Measurements from ENCODE around the gene INPP5A.
"Not testable (repeated sequence)": the region's sequence is repeated elsewhere in the genome, so short reads cannot be mapped to it uniquely, and the experiment has no call there.

The INPP5A gene

GRCh38 chr10:132504501-132505272 is 32.9 kb upstream of the INPP5A start:
- DNase-seq: no peak

- DNase-seq: not testable (repeated sequence)
Measured at GRCh38 chr10:132505546-132505945, 32.0 kb upstream of the INPP5A start.

GRCh38 chr10:132506711-132507408 is 30.7 kb upstream of the INPP5A start:
- DNase-seq: no peak

- DNase-seq: no peak
Measured at GRCh38 chr10:132507409-132507955, 30.1 kb upstream of the INPP5A start.

GRCh38 chr10:132507956-132508490 is 29.6 kb upstream of the INPP5A start:
- no peak for DNase-seq

- DNase-seq: no peak
Measured at GRCh38 chr10:132508581-132509443, 28.8 kb upstream of the INPP5A start.

- no peak for DNase-seq
Measured at GRCh38 chr10:132509506-132510173, 27.9 kb upstream of the INPP5A start.

- DNase-seq: no peak
Measured at GRCh38 chr10:132510174-132510611, 27.4 kb upstream of the INPP5A start.

GRCh38 chr10:132511121-132512051 is 26.2 kb upstream of the INPP5A start:
- DNase-seq: no peak

GRCh38 chr10:132512052-132512442 is 25.5 kb upstream of the INPP5A start:
- no peak for DNase-seq

GRCh38 chr10:132512693-132513345 is 24.8 kb upstream of the INPP5A start:
- DNase-seq: no peak

GRCh38 chr10:132514821-132515520 is 22.6 kb upstream of the INPP5A start:
- no peak for DNase-seq

- DNase-seq: no peak
Measured at GRCh38 chr10:132515811-132516726, 21.5 kb upstream of the INPP5A start.

- DNase-seq: no peak
Measured at GRCh38 chr10:132516771-132517725, 20.5 kb upstream of the INPP5A start.

- no peak for DNase-seq
Measured at GRCh38 chr10:132517951-132518521, 19.6 kb upstream of the INPP5A start.

GRCh38 chr10:132518572-132519381 is 18.8 kb upstream of the INPP5A start:
- DNase-seq: no peak
